Suppressor macrophage treated with lipopolysaccharide for 4 hours (primary cell): ENCODE data around the gene CLASP1.
A peak's percentile ranks its signal among the peaks of the same experiment; 100 is the strongest.
"Not testable (repeated sequence)": the region's sequence is repeated elsewhere in the genome, so short reads cannot be mapped to it uniquely, and the experiment has no call there.

ENCODE experiments used
- DNase-seq: peaks from one replicate; pipeline ENCODE4 v3.0.0-alpha.2; 2020

The CLASP1 gene

GRCh38 chr2:121649149-121649595, at the start of gene CLASP1:
TSS of gene CLASP1 (minus strand) at chr2:121649462. CDS start at chr2:121605895, 43,567 bp downstream.
- DNase-seq: peak; percentile 49

GRCh38 chr2:121698318-121698930, 49.2 kb upstream of the CLASP1 start:
- no peak for DNase-seq

GRCh38 chr2:121697108-121697631, 47.9 kb upstream of the CLASP1 start:
- no peak for DNase-seq

GRCh38 chr2:121696410-121696930, 47.2 kb upstream of the CLASP1 start:
- no peak for DNase-seq

GRCh38 chr2:121695171-121695451, 45.8 kb upstream of the CLASP1 start:
- DNase-seq: no peak

- no peak for DNase-seq
Observed at GRCh38 chr2:121694398-121695170, 45.3 kb upstream of the CLASP1 start.

GRCh38 chr2:121690572-121690971, 41.3 kb upstream of the CLASP1 start:
- DNase-seq: not testable (repeated sequence)

- DNase-seq: no peak
Observed at GRCh38 chr2:121690095-121690494, 40.8 kb upstream of the CLASP1 start.

GRCh38 chr2:121689356-121689755, 40.1 kb upstream of the CLASP1 start:
- DNase-seq: no peak

GRCh38 chr2:121688820-121689219, 39.6 kb upstream of the CLASP1 start:
- DNase-seq: no peak

GRCh38 chr2:121686902-121687301, 37.6 kb upstream of the CLASP1 start:
- DNase-seq: no peak

GRCh38 chr2:121686218-121686617, 37.0 kb upstream of the CLASP1 start:
- no peak for DNase-seq

GRCh38 chr2:121682396-121683298, 33.4 kb upstream of the CLASP1 start:
- DNase-seq: no peak

- DNase-seq: no peak
Observed at GRCh38 chr2:121677855-121678254, 28.6 kb upstream of the CLASP1 start.

- DNase-seq: not testable (repeated sequence)
Observed at GRCh38 chr2:121671621-121672020, 22.4 kb upstream of the CLASP1 start.

GRCh38 chr2:121670181-121670580, 20.9 kb upstream of the CLASP1 start:
- DNase-seq: no peak

- DNase-seq: no peak
Observed at GRCh38 chr2:121667618-121668017, 18.4 kb upstream of the CLASP1 start.

GRCh38 chr2:121666042-121666441, 16.8 kb upstream of the CLASP1 start:
- no peak for DNase-seq

GRCh38 chr2:121665504-121665903, 16.2 kb upstream of the CLASP1 start:
- DNase-seq: no peak

- DNase-seq: no peak
Observed at GRCh38 chr2:121664713-121665112, 15.5 kb upstream of the CLASP1 start.

- DNase-seq: no peak
Observed at GRCh38 chr2:121664086-121664485, 14.8 kb upstream of the CLASP1 start.

- DNase-seq: no peak
Observed at GRCh38 chr2:121663434-121663833, 14.2 kb upstream of the CLASP1 start.

GRCh38 chr2:121662656-121663055, 13.4 kb upstream of the CLASP1 start:
- DNase-seq: no peak
